ENCODE results near the gene WIPI1.
"Not testable (repeated sequence)": the region's sequence is repeated elsewhere in the genome, so short reads cannot be mapped to it uniquely, and the experiment has no call there.

WIPI1 gene

GRCh38 chr17:68457168-68457538, at the start of gene WIPI1:
Gene WIPI1 (minus strand): TSS chr17:68457496. CDS start chr17:68457421, 75 bp downstream.
- no peak for FAIRE-seq

GRCh38 chr17:68505951-68506350, 48.7 kb upstream of the WIPI1 start:
- FAIRE-seq = no peak

GRCh38 chr17:68501074-68501473, 43.8 kb upstream of the WIPI1 start:
- FAIRE-seq = no peak

- no peak for FAIRE-seq
Observed at GRCh38 chr17:68499587-68499986, 42.3 kb upstream of the WIPI1 start.

- no peak for FAIRE-seq
Observed at GRCh38 chr17:68498479-68499326, 41.4 kb upstream of the WIPI1 start.

GRCh38 chr17:68497885-68498319, 40.6 kb upstream of the WIPI1 start:
- no peak for FAIRE-seq

- no peak for FAIRE-seq
Observed at GRCh38 chr17:68495081-68495480, 37.8 kb upstream of the WIPI1 start.

- FAIRE-seq = not testable (repeated sequence)
Observed at GRCh38 chr17:68492394-68493054, 35.2 kb upstream of the WIPI1 start.

GRCh38 chr17:68491381-68492231, 34.3 kb upstream of the WIPI1 start:
- no peak for FAIRE-seq

- no peak for FAIRE-seq
Observed at GRCh38 chr17:68489919-68490318, 32.6 kb upstream of the WIPI1 start.

- FAIRE-seq = no peak
Observed at GRCh38 chr17:68484458-68484857, 27.2 kb upstream of the WIPI1 start.

GRCh38 chr17:68482576-68483041, 25.3 kb upstream of the WIPI1 start:
- FAIRE-seq = no peak

- FAIRE-seq = no peak
Observed at GRCh38 chr17:68480885-68481284, 23.6 kb upstream of the WIPI1 start.

GRCh38 chr17:68470961-68471360, 13.7 kb upstream of the WIPI1 start:
- FAIRE-seq = no peak

GRCh38 chr17:68468788-68469187, 11.5 kb upstream of the WIPI1 start:
- no peak for FAIRE-seq

- no peak for FAIRE-seq
Observed at GRCh38 chr17:68468334-68468733, 11.0 kb upstream of the WIPI1 start.

- FAIRE-seq = no peak
Observed at GRCh38 chr17:68463211-68464019, 6.1 kb upstream of the WIPI1 start.

GRCh38 chr17:68462381-68463210, 5.3 kb upstream of the WIPI1 start:
- no peak for FAIRE-seq

GRCh38 chr17:68461589-68461988, 4.3 kb upstream of the WIPI1 start:
- FAIRE-seq = no peak

- FAIRE-seq = no peak
Observed at GRCh38 chr17:68461122-68461539, 3.8 kb upstream of the WIPI1 start.

- no peak for FAIRE-seq
Observed at GRCh38 chr17:68460715-68461114, 3.4 kb upstream of the WIPI1 start.

All from islet of Langerhans (tissue), 1 donor.